Neural cell (in vitro differentiated cells): ENCODE results near the gene FBXO10.

Source experiments
- EZH2 ChIP-seq: fragments of 200-600, 300-800 bp; shearing (Covaris generic), sonication (generic); IDR thresholded peaks from 2 replicates; pipeline ENCODE4 v1.6.1; 2014; ENCODE audit warnings: antibody characterized with exemption, low read length, borderline replicate concordance, mild to moderate bottlenecking; ENCODE audit not compliant: insufficient read depth, poor library complexity, severe bottlenecking
- POLR2AphosphoS5 ChIP-seq: IDR thresholded peaks from 2 replicates; pipeline ENCODE4 v1.6.1; 2012
- RAD21 ChIP-seq: fragments of 450-650 bp; conservative IDR thresholded peaks from 2 replicates; pipeline ENCODE4 v1.6.1; 2014; ENCODE audit warnings: antibody characterized with exemption, mild to moderate bottlenecking, moderate library complexity
- REST ChIP-seq: IDR thresholded peaks from 2 replicates; pipeline ENCODE4 v1.6.1; 2012; ENCODE audit warnings: borderline replicate concordance
- TAF1 ChIP-seq: IDR thresholded peaks from 2 replicates; pipeline ENCODE4 v1.6.1; 2012; ENCODE audit warnings: low read depth
- TF ChIP-seq, protein P1 (sequence below): fragments of 450-650 bp; IDR thresholded peaks from 2 replicates; pipeline ENCODE4 v1.5.1; 2014; ENCODE audit warnings: antibody characterized with exemption, mild to moderate bottlenecking, moderate library complexity; ENCODE audit not compliant: poor library complexity, severe bottlenecking

DNA sequence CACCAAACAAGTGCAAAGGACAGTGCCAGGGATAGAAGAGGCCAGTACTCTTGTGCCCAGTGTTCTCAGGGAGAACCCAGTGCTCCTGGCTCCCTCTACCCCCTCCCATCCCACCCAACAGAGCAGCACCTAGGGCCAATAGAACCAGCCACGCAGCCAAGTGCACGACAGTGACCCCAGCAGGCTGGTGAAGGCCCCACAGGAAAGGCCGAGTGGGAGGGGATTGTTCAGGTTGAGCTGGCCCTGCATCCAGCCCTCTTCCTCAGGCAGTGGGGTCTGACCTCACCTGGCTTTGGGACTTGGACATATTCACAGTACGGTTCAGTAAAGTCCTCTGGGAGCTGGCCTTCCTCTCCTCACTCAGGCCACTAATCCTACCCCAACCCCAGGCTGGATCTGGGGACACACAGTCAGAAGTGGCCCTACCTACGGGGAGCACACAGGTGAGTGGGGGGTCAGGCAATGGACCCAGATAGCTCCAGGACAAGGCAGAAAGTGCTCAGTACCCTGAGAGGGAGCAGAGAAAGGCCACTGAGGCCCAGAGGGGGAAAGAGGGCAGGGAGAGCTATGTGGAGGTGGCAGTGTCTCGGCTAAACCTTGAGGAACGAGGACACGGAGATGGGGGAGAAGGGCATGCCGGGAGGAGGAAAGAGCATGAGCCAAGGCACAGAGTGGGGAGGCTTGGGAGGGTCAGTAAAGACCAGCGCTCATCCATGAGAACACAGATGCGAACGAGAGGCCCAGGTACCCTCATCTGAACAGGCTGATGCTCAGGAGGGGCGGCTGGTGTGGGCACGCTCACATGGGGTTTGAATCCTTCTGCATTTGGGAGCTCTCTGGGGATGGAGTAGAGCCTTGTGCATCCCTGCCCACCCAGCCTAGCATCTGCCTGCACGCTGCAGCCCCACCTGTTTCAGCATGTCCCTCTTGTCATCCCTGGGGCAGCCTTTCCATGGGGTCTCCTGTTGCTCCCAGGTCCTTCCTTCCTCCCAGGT is 64.9 kb downstream of the FBXO10 start:
- TF ChIP-seq, protein P1, sequence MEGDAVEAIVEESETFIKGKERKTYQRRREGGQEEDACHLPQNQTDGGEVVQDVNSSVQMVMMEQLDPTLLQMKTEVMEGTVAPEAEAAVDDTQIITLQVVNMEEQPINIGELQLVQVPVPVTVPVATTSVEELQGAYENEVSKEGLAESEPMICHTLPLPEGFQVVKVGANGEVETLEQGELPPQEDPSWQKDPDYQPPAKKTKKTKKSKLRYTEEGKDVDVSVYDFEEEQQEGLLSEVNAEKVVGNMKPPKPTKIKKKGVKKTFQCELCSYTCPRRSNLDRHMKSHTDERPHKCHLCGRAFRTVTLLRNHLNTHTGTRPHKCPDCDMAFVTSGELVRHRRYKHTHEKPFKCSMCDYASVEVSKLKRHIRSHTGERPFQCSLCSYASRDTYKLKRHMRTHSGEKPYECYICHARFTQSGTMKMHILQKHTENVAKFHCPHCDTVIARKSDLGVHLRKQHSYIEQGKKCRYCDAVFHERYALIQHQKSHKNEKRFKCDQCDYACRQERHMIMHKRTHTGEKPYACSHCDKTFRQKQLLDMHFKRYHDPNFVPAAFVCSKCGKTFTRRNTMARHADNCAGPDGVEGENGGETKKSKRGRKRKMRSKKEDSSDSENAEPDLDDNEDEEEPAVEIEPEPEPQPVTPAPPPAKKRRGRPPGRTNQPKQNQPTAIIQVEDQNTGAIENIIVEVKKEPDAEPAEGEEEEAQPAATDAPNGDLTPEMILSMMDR, result no peak
- TF ChIP-seq EZH2 (no peak), TAF1 (no peak), POLR2AphosphoS5 (no peak), REST (no peak), RAD21 (no peak)
